ENCODE measurements around the gene PGAM2. TPM values are rescaled to one million over a fixed set of nuclear protein-coding genes. Genes with fewer than 3 reads are reported as not detected.

The PGAM2 gene
- total RNA-seq: 1.3 TPM in 1 of 2 replicates, not detected in the other

DNA sequence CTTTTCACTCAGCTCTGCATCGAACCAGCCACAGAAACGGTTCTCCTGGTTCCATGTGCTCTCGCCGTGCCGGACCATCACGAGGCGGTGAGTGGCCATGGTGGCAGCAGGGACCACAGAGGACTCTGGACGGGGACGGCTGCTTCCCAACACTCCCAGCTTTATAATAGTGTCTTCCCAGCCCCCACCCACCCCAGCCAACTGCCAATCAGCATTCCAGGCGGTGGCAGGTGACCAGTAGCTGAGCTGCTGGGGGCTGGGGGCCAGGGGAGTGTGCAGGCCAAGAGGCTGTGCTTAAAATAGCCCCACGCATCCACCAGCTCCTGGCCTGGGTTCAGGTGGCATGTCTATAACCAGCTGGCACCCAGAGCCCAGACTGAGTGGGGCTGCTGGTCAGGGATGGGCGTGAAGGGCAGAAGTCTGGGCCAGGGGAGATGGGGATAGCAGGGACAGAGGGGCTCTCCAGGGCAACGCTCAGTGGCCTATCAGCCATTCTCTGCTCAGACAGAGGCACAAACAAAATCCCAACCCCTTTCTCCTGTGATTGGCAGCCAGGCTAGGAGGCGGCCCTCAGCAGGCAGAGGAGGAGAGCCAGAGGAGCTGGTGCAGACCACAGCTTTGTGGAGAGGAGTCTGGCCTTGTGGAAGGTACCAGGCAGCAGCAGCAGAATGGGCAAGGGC lies at the start of gene PGAM2:
Gene PGAM2 (minus strand): TSS at position 137 of the 680 bp plus-strand sequence. CDS start 38 bp downstream, at position 99.

GRCh38 chr7:44103923-44104859 lies 38.8 kb upstream of the PGAM2 start, which contains the start of gene AEBP1:
TSS of gene AEBP1 (plus strand) at chr7:44104345. CDS start at chr7:44104666, 321 bp downstream.

DNA sequence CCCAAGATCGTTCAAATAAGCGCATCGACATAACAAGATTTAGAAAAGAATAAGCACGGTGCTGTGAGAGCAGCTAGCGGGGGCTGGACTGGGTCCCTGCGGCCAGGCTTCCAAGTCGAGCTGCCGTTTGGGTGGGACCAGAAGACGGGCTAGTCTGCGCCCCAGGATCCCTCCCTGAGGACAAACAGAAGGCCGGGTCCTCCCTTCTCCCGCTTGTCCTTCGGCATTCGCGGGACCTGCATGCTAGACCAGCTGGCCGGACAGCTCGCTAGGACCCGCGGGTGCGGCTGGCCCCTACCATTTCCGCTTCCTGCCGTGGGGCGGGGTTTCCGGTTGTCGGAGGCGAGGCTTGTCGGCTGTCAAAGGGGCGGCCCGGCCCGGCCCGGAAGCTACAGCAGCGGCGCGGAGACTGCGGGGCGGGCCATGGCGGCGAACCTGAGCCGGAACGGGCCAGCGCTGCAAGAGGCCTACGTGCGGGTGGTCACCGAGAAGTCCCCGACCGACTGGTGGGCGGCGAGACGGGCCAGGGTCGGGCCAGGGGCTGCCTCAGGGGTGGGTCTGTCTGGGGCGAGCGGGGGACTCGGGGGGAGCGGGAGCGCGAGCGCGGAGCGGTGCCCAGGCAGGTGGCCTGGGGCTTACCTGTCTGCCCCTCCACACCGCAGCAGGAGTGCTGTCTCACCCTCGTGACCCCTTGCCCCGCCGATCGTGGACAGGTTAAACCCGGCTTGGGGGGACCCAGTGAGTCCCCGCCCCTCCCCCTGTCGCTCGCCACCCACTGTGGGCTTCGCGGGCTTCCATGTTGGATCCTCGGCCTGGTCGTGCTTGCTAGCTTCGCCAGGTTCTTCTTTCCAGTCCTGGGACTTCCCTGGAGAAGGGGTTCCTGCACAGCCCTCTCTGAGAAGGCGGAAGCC lies 20.8 kb downstream of the PGAM2 start, which contains the start of gene DBNL:
Gene DBNL (plus strand): TSS at position 388 of the 911 bp plus-strand sequence. CDS start 36 bp downstream, at position 424.

Other genes with a start within 250 kb of the PGAM2 start
- 61.6 and 92.8 TPM in 2 replicates for gene MRPS24, start 196.1 kb downstream of the PGAM2 start, total RNA-seq
- 28.0 and 35.2 TPM in 2 replicates for gene URGCP, start 159.0 kb downstream of the PGAM2 start, total RNA-seq
- gene UBE2D4, start 139.1 kb downstream of the PGAM2 start, total RNA-seq: 4.9 and 6.7 TPM in 2 replicates
- gene SPDYE1, start 67.7 kb downstream of the PGAM2 start, total RNA-seq: not detected in 2 replicates
- 59.0 and 163 TPM in 2 replicates for gene DBNL, start 20.9 kb downstream of the PGAM2 start, total RNA-seq
- 9.4 and 11.6 TPM in 2 replicates for gene POLM, start 17.0 kb upstream of the PGAM2 start, total RNA-seq
- gene AEBP1, start 38.8 kb upstream of the PGAM2 start, total RNA-seq: 3.6 TPM in 1 of 2 replicates, not detected in the other
- gene POLD2, start 58.0 kb upstream of the PGAM2 start, total RNA-seq: 103 and 107 TPM in 2 replicates
- gene MYL7, start 75.8 kb upstream of the PGAM2 start, total RNA-seq: not detected in 2 replicates
- gene GCK, start 123.9 kb upstream of the PGAM2 start, total RNA-seq: 0.21 and 0.96 TPM in 2 replicates
- 44.3 and 85.5 TPM in 2 replicates for gene YKT6, start 135.4 kb upstream of the PGAM2 start, total RNA-seq

All from tracheal epithelial cell (primary cell).